IMR-90 (cell line): Measurements from ENCODE around the gene CASKIN1. TPM values are rescaled to one million over a fixed set of nuclear protein-coding genes. Genes with fewer than 3 reads are reported as not detected.

Source experiments
- ATAC-seq: fragments of 200-7000 bp; cut with Tn5 transposase; 2 replicates; pipeline ENCODE4 v1.9.1; 2020; ENCODE audit warnings: low read depth, mild to moderate bottlenecking, moderate library complexity
- BruUV-seq: library from RNA; stranded (reverse); fragments of 400-500 nt; replicated peaks from 2 replicates; lab custom pipeline; 2021; lab: Mats Ljungman, UMichigan
- CTCF ChIA-PET: fragments of 300-600 bp; formaldehyde crosslinking; extraction: SDS; loops from one replicate; lab custom pipeline; 2021; ENCODE audit warnings: antibody characterized with exemption; lab: Yijun Ruan, JAX
- POLR2A ChIA-PET: fragments of 300-600 bp; sonication (Branson Sonifier 250); formaldehyde crosslinking; loops from one replicate; lab custom pipeline; 2022; ENCODE audit warnings: antibody characterized with exemption; ENCODE audit not compliant: unreplicated experiment; lab: Charles Lee
- DNase-seq: peaks from one replicate; pipeline ENCODE4 v3.0.0; 2013
- H2AFZ ChIP-seq: replicated peaks from 2 replicates; pipeline ENCODE3; 2013; ENCODE audit warnings: low read length, mild to moderate bottlenecking; ENCODE audit not compliant: poor library complexity
- H2AK5ac ChIP-seq: 2 replicates; pipeline ENCODE4 v1.6.1; 2013; ENCODE audit warnings: low read depth, low read length, inconsistent platforms
- H2AK9ac ChIP-seq: replicated peaks from 2 replicates; pipeline ENCODE3; 2013; ENCODE audit warnings: mild to moderate bottlenecking, low read depth, low read length, moderate library complexity; ENCODE audit not compliant: poor library complexity
- H2BK120ac ChIP-seq: 2 replicates; pipeline ENCODE4 v1.6.1; 2013; ENCODE audit warnings: low read depth, low read length, inconsistent platforms
- H2BK15ac ChIP-seq: 3 replicates; pipeline ENCODE4 v1.6.1; 2013; ENCODE audit warnings: low read depth, low read length, inconsistent platforms
- H2BK20ac ChIP-seq: 2 replicates; pipeline ENCODE4 v1.6.1; 2013; ENCODE audit warnings: low read depth, mild to moderate bottlenecking, inconsistent platforms, low read length, moderate library complexity
- H2BK5ac ChIP-seq: 2 replicates; pipeline ENCODE4 v1.6.1; 2013; ENCODE audit warnings: mild to moderate bottlenecking, low read depth, low read length, inconsistent platforms; ENCODE audit not compliant: poor library complexity, severe bottlenecking
- H3K14ac ChIP-seq: replicated peaks from 2 replicates; pipeline ENCODE4 v1.6.1; 2013; ENCODE audit warnings: low read depth, low read length, inconsistent platforms
- H3K18ac ChIP-seq: 2 replicates; pipeline ENCODE4 v1.6.1; 2013; ENCODE audit warnings: low read depth, low read length, control low read depth
- H3K23ac ChIP-seq: 2 replicates; pipeline ENCODE4 v1.6.1; 2013; ENCODE audit warnings: low read depth, low read length, inconsistent platforms
- H3K27ac ChIP-seq: 2 replicates; pipeline ENCODE4 v1.5.1; 2013; ENCODE audit warnings: mild to moderate bottlenecking, control low read depth, low read length; ENCODE audit not compliant: insufficient read depth
- H3K27me3 ChIP-seq: 2 replicates; pipeline ENCODE4 v1.6.1; 2013; ENCODE audit warnings: low read length; ENCODE audit not compliant: control insufficient read depth, insufficient read depth
- H3K36me3 ChIP-seq: 2 replicates; pipeline ENCODE4 v1.6.1; 2013; ENCODE audit warnings: low read length, mixed read lengths; ENCODE audit not compliant: control insufficient read depth, insufficient read depth
- H3K4ac ChIP-seq: 2 replicates; pipeline ENCODE4 v1.6.1; 2013; ENCODE audit warnings: low read depth, low read length, inconsistent platforms
- H3K4me1 ChIP-seq: 2 replicates; pipeline ENCODE4 v1.6.1; 2013; ENCODE audit warnings: low read length, mixed read lengths; ENCODE audit not compliant: control insufficient read depth, insufficient read depth
- H3K4me2 ChIP-seq: 2 replicates; pipeline ENCODE4 v1.6.1; 2013; ENCODE audit warnings: low read depth, mild to moderate bottlenecking, control low read depth, low read length, moderate library complexity
- H3K4me3 ChIP-seq: 2 replicates; pipeline ENCODE4 v1.5.1; 2013; ENCODE audit warnings: low read depth, mild to moderate bottlenecking, control low read depth, low read length, moderate library complexity; ENCODE audit not compliant: insufficient read depth
- H3K56ac ChIP-seq: 2 replicates; pipeline ENCODE4 v1.6.1; 2013; ENCODE audit warnings: low read length, inconsistent platforms; ENCODE audit not compliant: insufficient read depth; ENCODE audit errors: extremely low read depth
- H3K79me1 ChIP-seq, 2 experiments: 2 replicates each; pipeline ENCODE4 v1.6.1; 2013; ENCODE audit warnings: low read length in 2 of 2, inconsistent platforms in 1 of 2, low read depth in 1 of 2
- H3K9ac ChIP-seq: 2 replicates; pipeline ENCODE4 v1.6.1; 2013; ENCODE audit warnings: low read depth, low read length, control low read depth
- H3K9me1 ChIP-seq: 2 replicates; pipeline ENCODE4 v1.6.1; 2013; ENCODE audit warnings: low read length, inconsistent platforms; ENCODE audit not compliant: insufficient read depth
- H3K9me3 ChIP-seq: 2 replicates; pipeline ENCODE4 v1.6.1; 2013; ENCODE audit warnings: low read length; ENCODE audit not compliant: control insufficient read depth, insufficient read depth
- H4K20me1 ChIP-seq: 2 replicates; pipeline ENCODE4 v1.6.1; 2013; ENCODE audit warnings: low read length, inconsistent platforms; ENCODE audit not compliant: insufficient read depth
- H4K5ac ChIP-seq: 2 replicates; pipeline ENCODE4 v1.6.1; 2013; ENCODE audit warnings: mild to moderate bottlenecking, low read depth, low read length, control low read depth
- H4K8ac ChIP-seq, 2 experiments: 2 replicates each; pipeline ENCODE4 v1.6.1; 2013; ENCODE audit warnings: low read depth in 2 of 2, low read length in 2 of 2, control low read depth in 1 of 2, inconsistent platforms in 1 of 2
- H4K91ac ChIP-seq: 2 replicates; pipeline ENCODE4 v1.6.1; 2013; ENCODE audit warnings: low read depth, low read length, inconsistent platforms; ENCODE audit not compliant: insufficient read depth
- CEBPB ChIP-seq: IDR thresholded peaks from 2 replicates; pipeline ENCODE4 v1.6.1; 2012; ENCODE audit warnings: low read depth, low read length, improper control_type of control experiment
- ELK1 ChIP-seq: fragments of 150-350 bp; IDR thresholded peaks from 2 replicates; pipeline ENCODE4 v1.6.1; 2016; ENCODE audit warnings: low read depth, mild to moderate bottlenecking, low read length, moderate library complexity, borderline replicate concordance
- MAFK ChIP-seq: IDR thresholded peaks from 2 replicates; pipeline ENCODE4 v1.6.1; 2012; ENCODE audit warnings: low read depth, low read length, improper control_type of control experiment
- MAZ ChIP-seq: IDR thresholded peaks from 2 replicates; pipeline ENCODE4 v1.6.1; 2012; ENCODE audit warnings: low read depth, mild to moderate bottlenecking, low read length, improper control_type of control experiment, moderate library complexity, borderline replicate concordance
- MXI1 ChIP-seq: IDR thresholded peaks from 2 replicates; pipeline ENCODE4 v1.6.1; 2012; ENCODE audit warnings: low read depth, mild to moderate bottlenecking, low read length, moderate library complexity, borderline replicate concordance
- RAD21 ChIP-seq: IDR thresholded peaks from 2 replicates; pipeline ENCODE4 v1.6.1; 2012; ENCODE audit warnings: low read length, improper control_type of control experiment
- RCOR1 ChIP-seq: IDR thresholded peaks from 2 replicates; pipeline ENCODE4 v1.6.1; 2012; ENCODE audit warnings: mild to moderate bottlenecking, low read length, improper control_type of control experiment; ENCODE audit not compliant: insufficient replicate concordance
- SMC3 ChIP-seq: fragments of 150-350 bp; IDR thresholded peaks from 2 replicates; pipeline ENCODE4 v1.6.1; 2016; ENCODE audit warnings: low read depth, mild to moderate bottlenecking, antibody characterized with exemption, low read length, moderate library complexity
- USF2 ChIP-seq: fragments of 150-350 bp; IDR thresholded peaks from 2 replicates; pipeline ENCODE4 v1.6.1; 2017; ENCODE audit warnings: mild to moderate bottlenecking, antibody characterized with exemption, low read length, low read depth
- WGBS, 2 experiments: methylation state at CpG; one replicate each; pipeline versions ENCODE4 v1.1.5 to v1.1.7; 2013; ENCODE audit warnings: missing lambda C conversion rate in 2 of 2; ENCODE audit not compliant: insufficient read length in 1 of 2; ENCODE audit errors: extremely low coverage in 2 of 2; 5-methylcytosine and 5-hydroxymethylcytosine counted together
- dilution Hi-C: fragments of 300-500 bp; cut with HindIII; formaldehyde crosslinking; loops from one replicate; pipeline ENCODE4 v1.14.3; 2018; ENCODE audit warnings: low sequenced_read_pairs; ENCODE audit not compliant: unreplicated experiment
- in situ Hi-C: fragments of 300-500 bp; cut with MboI; formaldehyde crosslinking; loops from 3 replicates; pipeline ENCODE4 v1.14.3; 2019; ENCODE audit warnings: low sequenced_read_pairs, inconsistent platforms, mixed read lengths
- intact Hi-C: fragments of 100-400 bp; cut with micrococcal nuclease; formaldehyde crosslinking; loops from 2 replicates; pipeline ENCODE4 v1.10.0; 2022
- polyA plus RNA-seq, 3 experiments: library from polyadenylated mRNA; depleted of rRNA; stranded (reverse); fragments of >200 nt; gene quantifications; 2 replicates each; pipeline ENCODE4 v1.2.3, GENCODE V29; 2012; ENCODE audit warnings: low replicate concordance in 1 of 3
- total RNA-seq: library from RNA; depleted of rRNA; stranded (reverse); fragments of >200 nt; gene quantifications from 2 replicates; pipeline ENCODE4 v1.2.3, GENCODE V29; 2012
- TF ChIP-seq, protein P1 (sequence below): conservative IDR thresholded peaks from 2 replicates; pipeline ENCODE4 v1.5.1; 2012; ENCODE audit warnings: mild to moderate bottlenecking, low read depth, low read length, improper control_type of control experiment

The CASKIN1 gene
- total and polyA plus RNA-seq, 2 of the 4 experiments (the other 2 are of a cell fraction): 0.05 TPM; not detected in 1

DNA sequence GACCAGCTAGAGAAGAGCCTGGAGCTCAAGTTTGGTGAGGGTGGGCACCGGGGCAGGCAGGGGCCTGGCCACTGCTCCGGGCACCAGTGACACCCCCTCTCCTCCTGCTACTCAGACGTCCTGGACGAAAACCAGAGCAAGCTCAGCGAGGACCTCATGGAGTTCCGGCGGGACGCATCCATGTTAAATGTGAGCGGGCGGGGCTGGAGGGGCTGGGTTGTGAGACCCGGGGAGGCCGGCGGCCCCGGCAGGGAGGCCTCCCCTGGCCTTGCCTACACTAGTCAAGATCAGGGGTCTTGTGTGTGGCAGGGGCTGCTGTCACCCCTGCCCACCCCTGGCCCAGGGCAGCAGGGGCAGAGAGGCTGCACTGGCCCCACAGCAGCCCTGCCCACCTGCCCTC lies 23.0 kb downstream of the CASKIN1 start:
- in situ Hi-C loops: no loop called here
- intact Hi-C loops: no loop called here
- Histone ChIP-seq H3K4ac (no peak overlapping the region), H3K4me3 (no peak overlapping the region), H3K9me3 (no peaks in the 10 kb centered on the region), H3K14ac (no peak overlapping the region), H3K4me2 (no peak overlapping the region), H4K20me1 (no peaks in the 10 kb centered on the region; the same call in 1 of the 2 replicates), H4K8ac (no peak overlapping the region), H3K9me1 (no peaks in the 10 kb centered on the region), H2AK5ac (no peak overlapping the region), H2AFZ (no peak overlapping the region), H3K36me3 (peaks cover 62% of the 10 kb centered on the region), H3K23ac (no peak overlapping the region), H4K5ac (no peak overlapping the region), H3K27me3 (no peaks in the 10 kb centered on the region), H3K27ac (no peak overlapping the region), H3K9ac (no peak overlapping the region), H2BK120ac (no peak overlapping the region), H2AK9ac (no peak overlapping the region), H3K79me1 (peaks cover 0 to 4% of the 10 kb centered on the region in 2 experiments; a peak in 3 of 4 replicates), H4K91ac (no peak overlapping the region), H2BK5ac (no peak overlapping the region), H2BK15ac (no peak overlapping the region), H3K4me1 (no peaks in the 10 kb centered on the region), H3K56ac (no peak overlapping the region), H3K18ac (no peak overlapping the region), H2BK20ac (no peak overlapping the region)
- ChIA-PET POLR2A (no interaction called here), CTCF (no interaction called here)
- ATAC-seq (no peak), DNase-seq (no peak)
- BruUV-seq: no TSS peak
- dilution Hi-C loops: no loop called here
- TF ChIP-seq MAZ (no peak), RCOR1 (no peak), MAFK (no peak), USF2 (no peak), RAD21 (no peak), SMC3 (no peak), ELK1 (no peak), CEBPB (no peak), MXI1 (no peak)
- TF ChIP-seq, protein P1, sequence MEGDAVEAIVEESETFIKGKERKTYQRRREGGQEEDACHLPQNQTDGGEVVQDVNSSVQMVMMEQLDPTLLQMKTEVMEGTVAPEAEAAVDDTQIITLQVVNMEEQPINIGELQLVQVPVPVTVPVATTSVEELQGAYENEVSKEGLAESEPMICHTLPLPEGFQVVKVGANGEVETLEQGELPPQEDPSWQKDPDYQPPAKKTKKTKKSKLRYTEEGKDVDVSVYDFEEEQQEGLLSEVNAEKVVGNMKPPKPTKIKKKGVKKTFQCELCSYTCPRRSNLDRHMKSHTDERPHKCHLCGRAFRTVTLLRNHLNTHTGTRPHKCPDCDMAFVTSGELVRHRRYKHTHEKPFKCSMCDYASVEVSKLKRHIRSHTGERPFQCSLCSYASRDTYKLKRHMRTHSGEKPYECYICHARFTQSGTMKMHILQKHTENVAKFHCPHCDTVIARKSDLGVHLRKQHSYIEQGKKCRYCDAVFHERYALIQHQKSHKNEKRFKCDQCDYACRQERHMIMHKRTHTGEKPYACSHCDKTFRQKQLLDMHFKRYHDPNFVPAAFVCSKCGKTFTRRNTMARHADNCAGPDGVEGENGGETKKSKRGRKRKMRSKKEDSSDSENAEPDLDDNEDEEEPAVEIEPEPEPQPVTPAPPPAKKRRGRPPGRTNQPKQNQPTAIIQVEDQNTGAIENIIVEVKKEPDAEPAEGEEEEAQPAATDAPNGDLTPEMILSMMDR: no peak
- no CpG with 5 or more reads among the region's 14 CpGs for WGBS, 2 experiments
